HEK293T (cell line): ENCODE results near the gene PECR.

Experiments used
- CTCF ChIA-PET: fragments of 350-600 bp; formaldehyde crosslinking; extraction: SDS; loops from one replicate; lab custom pipeline; 2021; ENCODE audit warnings: antibody characterized with exemption, inconsistent platforms; lab: Yijun Ruan, JAX
- POLR2A ChIA-PET: fragments of 350-600 bp; formaldehyde crosslinking; extraction: SDS; loops from one replicate; lab custom pipeline; 2020; ENCODE audit warnings: antibody characterized with exemption, inconsistent platforms; lab: Yijun Ruan, JAX
- DNase-seq: peaks from one replicate; pipeline ENCODE4 v3.0.0; 2012; ENCODE audit warnings: mixed read lengths; ENCODE audit errors: extremely low spot score
- ARNT ChIP-seq: fragments of 450-650 bp; IDR thresholded peaks from 2 replicates; pipeline ENCODE4 v1.6.1; 2017; ENCODE audit warnings: mild to moderate bottlenecking
- BHLHE40 ChIP-seq: fragments of 450-650 bp; IDR thresholded peaks from 2 replicates; pipeline ENCODE4 v1.6.1; 2016; ENCODE audit warnings: mild to moderate bottlenecking, moderate library complexity, borderline replicate concordance
- CTBP1 ChIP-seq: fragments of 450-650 bp; IDR thresholded peaks from 2 replicates; pipeline ENCODE4 v1.6.1; 2016; ENCODE audit warnings: borderline replicate concordance
- ELF4 ChIP-seq: fragments of 450-650 bp; IDR thresholded peaks from 2 replicates; pipeline ENCODE4 v1.6.1; 2017; ENCODE audit warnings: antibody characterized with exemption
- FOXA1 ChIP-seq: fragments of 450-650 bp; IDR thresholded peaks from 2 replicates; pipeline ENCODE4 v1.6.1; 2016; ENCODE audit warnings: mild to moderate bottlenecking
- FOXK2 ChIP-seq: fragments of 450-650 bp; IDR thresholded peaks from 2 replicates; pipeline ENCODE4 v1.6.1; 2016; ENCODE audit warnings: mild to moderate bottlenecking
- FOXM1 ChIP-seq: fragments of 450-650 bp; IDR thresholded peaks from 2 replicates; pipeline ENCODE4 v1.6.1; 2017; ENCODE audit warnings: mild to moderate bottlenecking, borderline replicate concordance
- HDGF ChIP-seq: fragments of 450-650 bp; IDR thresholded peaks from 2 replicates; pipeline ENCODE4 v1.6.1; 2017; ENCODE audit warnings: antibody characterized with exemption, borderline replicate concordance
- L3MBTL2 ChIP-seq: fragments of 450-650 bp; conservative IDR thresholded peaks from 2 replicates; pipeline ENCODE4 v1.6.1; 2016; ENCODE audit warnings: mild to moderate bottlenecking
- LEF1 ChIP-seq: fragments of 450-650 bp; IDR thresholded peaks from 2 replicates; pipeline ENCODE4 v1.6.1; 2017; ENCODE audit warnings: mild to moderate bottlenecking, borderline replicate concordance
- NFRKB ChIP-seq: fragments of 450-650 bp; IDR thresholded peaks from 2 replicates; pipeline ENCODE4 v1.6.1; 2016; ENCODE audit warnings: mild to moderate bottlenecking, moderate library complexity
- PKNOX1 ChIP-seq: fragments of 450-650 bp; IDR thresholded peaks from 2 replicates; pipeline ENCODE4 v1.6.1; 2016
- SP1 ChIP-seq: fragments of 450-650 bp; IDR thresholded peaks from 2 replicates; pipeline ENCODE4 v1.6.1; 2017
- SUZ12 ChIP-seq: fragments of 450-650 bp; IDR thresholded peaks from 2 replicates; pipeline ENCODE4 v1.6.1; 2016; ENCODE audit warnings: mild to moderate bottlenecking
- TARDBP ChIP-seq: fragments of 450-650 bp; IDR thresholded peaks from 2 replicates; pipeline ENCODE4 v1.6.1; 2016
- ZNF384 ChIP-seq: fragments of 450-650 bp; IDR thresholded peaks from 2 replicates; pipeline ENCODE4 v1.6.1; 2016

The PECR gene

DNA sequence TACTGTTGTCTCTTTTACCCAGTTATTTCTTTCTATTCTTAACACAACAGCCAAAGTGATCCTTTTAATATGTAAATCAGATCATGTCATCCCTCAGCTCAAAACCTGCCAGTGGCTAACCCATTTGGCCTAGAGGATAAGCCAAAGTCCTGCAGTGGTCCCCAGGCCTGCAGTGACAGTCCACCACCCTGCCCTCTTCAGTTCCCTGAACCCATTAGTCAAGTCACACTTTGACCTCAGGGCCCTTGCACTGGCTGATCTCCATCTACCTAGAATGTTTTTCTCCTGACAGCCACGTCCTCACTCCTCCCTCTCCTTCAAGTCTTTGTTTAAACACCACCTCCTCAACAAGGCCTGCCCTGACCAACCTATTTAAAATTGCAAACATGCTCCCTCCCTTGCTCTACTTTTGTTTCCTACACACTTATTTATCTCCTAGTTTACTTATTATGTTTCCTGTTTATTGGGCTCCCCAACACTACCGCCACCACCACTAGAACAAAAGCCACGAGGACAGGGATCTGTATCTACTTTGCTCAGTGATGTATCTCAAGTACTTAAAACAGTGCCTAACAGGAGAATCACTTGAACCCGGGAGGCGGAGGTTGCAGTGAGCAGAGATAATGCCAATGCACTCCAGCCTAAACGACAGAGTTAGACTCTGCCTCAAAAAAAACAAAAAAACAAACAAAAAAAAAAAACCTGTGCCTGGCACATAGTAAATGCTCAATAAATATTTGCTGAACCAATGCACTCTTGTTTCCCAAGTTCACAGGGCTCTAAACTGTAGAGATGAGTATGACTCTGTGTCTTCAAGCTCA lies 77.5 kb downstream of the PECR start:
- TF ChIP-seq BHLHE40 (no peak), LEF1 (no peak), TARDBP (no peak), FOXM1 (no peak), FOXK2 (no peak), ZNF384 (no peak)
- DNase-seq: no peak
- ChIA-PET CTCF (no interaction called here), POLR2A (no interaction called here)

DNA sequence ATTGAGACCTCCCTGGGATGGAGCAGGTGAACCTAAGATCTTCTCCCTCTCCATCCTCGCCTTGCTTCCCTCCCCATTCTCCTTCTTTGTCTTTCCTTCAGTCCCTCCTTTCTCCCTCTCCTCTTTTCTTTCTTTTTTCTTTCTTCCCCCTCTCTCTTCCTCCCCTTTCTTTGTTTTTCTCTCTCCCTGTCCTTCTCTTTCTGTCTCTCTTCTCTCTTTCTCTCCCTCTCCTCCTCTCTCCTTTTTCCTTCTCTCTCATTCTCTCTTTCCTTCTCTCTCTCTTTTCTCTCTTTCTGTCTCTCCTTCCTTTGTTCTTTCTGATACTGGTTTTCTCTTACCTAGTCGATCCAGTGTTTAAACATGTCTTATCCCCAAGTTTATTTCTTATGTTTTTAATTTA lies 78.9 kb downstream of the PECR start:
- no peak for DNase-seq
- ChIA-PET POLR2A (no interaction called here), CTCF (no interaction called here)
- TF ChIP-seq FOXK2 (no peak), FOXA1 (no peak)

- no peak for TF ChIP-seq CTBP1
- TF ChIP-seq PKNOX1: no peak
- no peak for TF ChIP-seq ARNT
- no peak for TF ChIP-seq TARDBP
- TF ChIP-seq LEF1: no peak
- TF ChIP-seq SP1: no peak
- TF ChIP-seq SUZ12: no peak
- no peak for TF ChIP-seq ZNF384
- TF ChIP-seq FOXM1: no peak
- TF ChIP-seq ELF4: no peak
- no peak for TF ChIP-seq BHLHE40
- TF ChIP-seq NFRKB: no peak
- POLR2A ChIA-PET: no interaction called here
- CTCF ChIA-PET: interaction anchor here (0.7 to 1.1 kb wide), 2 partner anchors 10 to 72 kb away, joined by 3 to 5 read pairs; no protein-coding TSS in a partner anchor
- no peak for DNase-seq
These were observed 79.4 kb downstream of the PECR start for GRCh38 chr2:216002101-216002678.

DNA sequence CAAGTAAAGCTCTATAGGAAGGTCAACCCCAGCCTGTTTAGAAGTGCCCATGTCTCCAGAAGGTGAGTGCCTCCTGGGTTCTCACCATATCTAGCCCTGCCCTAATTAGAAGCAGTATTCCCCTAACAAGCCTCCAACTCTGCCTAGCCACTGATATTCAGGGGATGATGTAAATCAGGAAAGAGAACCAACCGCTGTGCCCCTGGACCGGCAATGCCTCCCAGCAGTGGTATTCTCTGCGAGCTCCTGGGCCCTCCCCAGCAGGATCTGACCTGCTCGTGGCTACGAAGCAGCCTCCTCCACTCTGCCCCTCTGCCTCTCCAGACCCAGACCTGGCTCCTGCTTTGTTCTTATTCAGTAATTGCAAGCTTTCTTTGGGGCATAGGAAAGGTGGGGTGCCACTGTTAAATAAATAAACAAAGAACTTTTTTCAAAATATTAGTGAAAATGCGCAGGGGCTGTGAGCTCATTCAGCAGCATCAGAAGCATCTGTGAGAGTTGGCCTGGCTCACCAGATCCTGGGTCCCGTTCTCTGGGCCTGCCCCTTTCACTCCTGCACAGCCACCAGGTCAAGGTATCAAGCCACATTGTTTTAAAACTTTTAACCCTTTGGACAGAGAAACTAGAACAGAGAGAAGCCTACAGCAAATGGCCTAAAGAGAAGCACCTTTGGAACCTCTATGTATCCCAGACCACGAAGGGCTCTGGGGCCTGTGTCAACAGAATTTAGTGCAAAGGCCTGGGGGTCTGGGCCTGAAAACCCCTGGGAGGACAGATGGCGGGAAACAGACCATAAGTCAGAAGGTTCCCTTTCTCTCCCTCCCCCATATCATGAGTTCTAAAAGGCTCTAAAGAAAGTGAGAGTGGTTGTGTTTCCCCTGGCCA lies 80.2 kb downstream of the PECR start:
- no peak for DNase-seq
- CTCF ChIA-PET: interaction anchor here (0.6 to 1.1 kb wide), 3 partner anchors 10 to 71 kb away, joined by 3 to 5 read pairs (median 4); no protein-coding TSS in a partner anchor
- TF ChIP-seq SP1: no peak
- no peak for TF ChIP-seq TARDBP
- no peak for TF ChIP-seq FOXM1
- TF ChIP-seq ZNF384: no peak
- no peak for TF ChIP-seq LEF1
- TF ChIP-seq FOXK2: no peak
- no peak for TF ChIP-seq BHLHE40
- POLR2A ChIA-PET: no interaction called here

- ChIA-PET CTCF (interaction anchor here (0.8 kb wide), 1 partner anchor 33 kb away, joined by 5 read pairs; no protein-coding TSS in a partner anchor), POLR2A (no interaction called here)
- DNase-seq: no peak
- TF ChIP-seq SP1 (no peak), FOXA1 (no peak), L3MBTL2 (no peak), NFRKB (no peak), BHLHE40 (no peak)
These were observed 83.0 kb downstream of the PECR start for GRCh38 chr2:215998636-215999035.

- CTCF ChIA-PET: no interaction called here
These were observed 84.4 kb downstream of the PECR start for GRCh38 chr2:215997219-215997618.

More at GRCh38 chr2:215997219-215997618, 84.4 kb downstream of the PECR start:
- no peak for DNase-seq
- TF ChIP-seq FOXA1 (no peak), NFRKB (no peak), L3MBTL2 (no peak), LEF1 (no peak), ELF4 (no peak), ARNT (no peak), FOXK2 (no peak), CTBP1 (no peak), ZNF384 (no peak), TARDBP (no peak), SUZ12 (no peak), PKNOX1 (no peak), FOXM1 (no peak), HDGF (no peak), BHLHE40 (no peak), SP1 (no peak)
- POLR2A ChIA-PET: no interaction called here
